Fibroblast of skin of right quadriceps (primary cell): Measurements from ENCODE around the gene NIPSNAP3A.

Experiments
- DNase-seq: peaks from one replicate; pipeline ENCODE4 v3.0.0-alpha.2; 2013

NIPSNAP3A gene

GRCh38 chr9:104774831-104775573 lies 27.5 kb downstream of the NIPSNAP3A start:
- DNase-seq = no peak

GRCh38 chr9:104775574-104775936 lies 28.1 kb downstream of the NIPSNAP3A start:
- no peak for DNase-seq

- DNase-seq = no peak
Observed at GRCh38 chr9:104775976-104776375, 28.5 kb downstream of the NIPSNAP3A start.

DNA sequence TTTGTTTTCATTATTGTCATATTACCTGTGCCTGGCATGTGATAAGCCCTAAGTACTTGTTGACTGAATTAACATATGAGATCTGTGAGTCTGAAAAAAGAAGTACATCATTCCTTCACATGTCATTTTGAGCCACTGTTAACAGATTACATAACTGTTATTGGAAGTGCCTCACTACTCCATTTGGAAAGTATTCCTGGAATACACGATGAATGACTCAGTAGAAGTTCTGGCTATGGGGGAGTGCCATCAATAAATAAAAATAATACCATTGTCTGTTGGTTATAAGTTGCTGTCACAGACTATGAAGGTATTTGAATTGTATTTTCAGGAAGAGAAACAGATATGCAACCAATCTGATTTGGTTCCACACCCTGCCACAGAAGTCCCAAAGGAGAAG lies 29.3 kb downstream of the NIPSNAP3A start:
- peak; percentile 58 for DNase-seq

DNA sequence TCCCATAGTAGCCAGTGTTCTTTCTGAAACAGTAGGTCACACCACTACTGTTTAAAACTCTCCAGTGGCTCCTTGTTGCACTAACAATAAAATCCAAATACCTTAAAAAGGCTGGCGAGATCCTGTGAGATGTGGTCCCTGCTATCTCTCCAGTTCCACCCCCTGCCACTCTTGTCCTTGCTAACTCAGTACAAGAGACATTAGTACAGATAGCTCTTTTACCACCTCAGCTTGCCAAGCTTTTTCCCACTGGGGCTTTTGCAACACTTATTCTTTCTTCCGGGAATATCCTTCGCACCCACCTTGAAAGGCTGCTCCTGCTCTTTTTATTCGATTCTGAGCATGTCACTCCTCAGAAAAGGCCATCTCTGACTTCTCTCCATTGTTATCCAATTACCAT lies 31.3 kb downstream of the NIPSNAP3A start:
- no peak for DNase-seq

- no peak for DNase-seq
Observed at GRCh38 chr9:104779334-104779733, 31.9 kb downstream of the NIPSNAP3A start.

- no peak for DNase-seq
Observed at GRCh38 chr9:104779946-104780535, 32.6 kb downstream of the NIPSNAP3A start.

DNA sequence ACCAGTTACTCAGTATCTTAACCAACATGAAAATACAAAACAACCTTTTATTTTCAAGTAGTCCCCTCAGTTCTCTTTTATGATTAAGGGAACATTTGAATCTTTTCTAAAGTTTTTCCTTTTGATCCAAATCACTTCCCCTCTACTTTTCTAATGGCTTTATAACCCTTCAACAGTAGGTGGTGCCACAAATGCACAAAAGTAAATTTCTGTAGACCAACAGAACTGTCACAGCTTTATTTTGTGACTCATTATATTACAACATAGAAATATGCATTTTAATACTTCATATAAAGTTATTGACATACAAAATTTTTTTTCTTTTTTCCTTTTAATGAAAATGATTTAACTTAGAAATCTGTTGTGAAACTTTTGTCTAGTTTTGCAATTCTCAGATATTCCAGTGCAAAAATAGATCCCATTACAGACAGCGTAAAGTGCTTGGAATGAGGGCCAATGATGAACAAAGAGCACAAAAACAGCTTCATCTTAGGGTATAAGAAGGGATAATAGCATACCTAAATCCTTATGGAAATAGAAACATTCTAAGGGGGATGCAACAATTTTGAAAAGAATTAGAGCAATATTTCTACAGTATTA lies 33.4 kb downstream of the NIPSNAP3A start:
- peak; percentile 48 for DNase-seq

- DNase-seq = no peak
Observed at GRCh38 chr9:104783588-104783987, 36.1 kb downstream of the NIPSNAP3A start.

DNA sequence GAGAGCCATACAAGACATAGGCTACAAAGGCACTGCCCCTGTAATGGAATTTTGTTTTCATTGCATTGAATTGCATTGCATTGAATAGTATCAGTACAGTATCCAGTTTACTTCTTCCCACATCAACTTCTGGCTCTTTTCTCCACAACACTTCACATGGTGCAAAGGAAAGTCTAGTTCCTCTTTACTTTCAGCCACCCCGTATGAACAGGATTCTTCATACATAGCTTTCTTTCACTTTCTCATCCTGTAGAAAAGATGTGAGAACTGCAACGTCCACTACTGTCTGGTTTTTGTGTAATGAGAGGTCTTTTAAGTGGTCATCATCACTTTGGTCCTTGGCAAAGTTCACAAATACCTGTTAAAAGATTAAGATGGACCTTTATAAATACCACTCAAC lies 36.6 kb downstream of the NIPSNAP3A start:
- no peak for DNase-seq

DNA sequence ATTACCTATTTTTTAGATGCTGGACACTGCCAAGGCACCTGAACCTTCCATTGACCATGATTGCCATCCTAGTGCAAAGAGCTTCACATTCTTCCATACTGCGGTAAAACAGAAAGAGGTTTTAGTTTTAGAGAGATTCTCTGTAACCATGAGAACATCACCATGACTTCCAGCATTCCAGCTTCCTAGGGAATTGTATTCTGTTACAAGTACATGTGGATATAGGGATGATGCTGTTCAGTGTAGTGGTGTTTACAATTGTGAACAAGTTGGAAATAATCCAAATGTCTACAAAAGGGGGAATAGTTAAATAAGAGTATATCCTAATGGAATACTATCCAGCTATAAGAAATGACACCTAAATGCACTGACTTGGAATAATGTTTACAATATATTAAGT lies 38.8 kb downstream of the NIPSNAP3A start:
- DNase-seq = no peak

- no peak for DNase-seq
Observed at GRCh38 chr9:104787306-104788015, 40.0 kb downstream of the NIPSNAP3A start.

DNA sequence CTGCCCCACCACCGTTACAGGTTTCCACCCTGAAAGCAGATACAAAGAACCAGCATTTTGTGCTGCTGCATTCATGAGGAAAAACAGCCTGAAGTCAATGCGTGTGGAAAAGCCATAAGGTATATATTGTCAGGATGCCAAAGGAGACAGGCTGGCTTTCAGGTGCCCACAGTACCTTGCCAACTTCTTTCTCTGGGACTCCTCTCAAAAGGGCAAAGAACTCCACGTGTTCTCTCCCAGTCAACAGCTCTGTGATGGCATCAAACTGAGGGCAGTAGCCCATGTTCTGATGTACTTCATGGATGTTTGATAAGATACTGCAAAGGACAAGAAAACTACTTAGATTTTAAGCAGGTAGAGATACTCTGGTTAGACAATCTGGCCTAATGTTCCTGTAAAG lies 40.8 kb downstream of the NIPSNAP3A start:
- no peak for DNase-seq

GRCh38 chr9:104794070-104794469 lies 46.6 kb downstream of the NIPSNAP3A start:
- DNase-seq = no peak

DNA sequence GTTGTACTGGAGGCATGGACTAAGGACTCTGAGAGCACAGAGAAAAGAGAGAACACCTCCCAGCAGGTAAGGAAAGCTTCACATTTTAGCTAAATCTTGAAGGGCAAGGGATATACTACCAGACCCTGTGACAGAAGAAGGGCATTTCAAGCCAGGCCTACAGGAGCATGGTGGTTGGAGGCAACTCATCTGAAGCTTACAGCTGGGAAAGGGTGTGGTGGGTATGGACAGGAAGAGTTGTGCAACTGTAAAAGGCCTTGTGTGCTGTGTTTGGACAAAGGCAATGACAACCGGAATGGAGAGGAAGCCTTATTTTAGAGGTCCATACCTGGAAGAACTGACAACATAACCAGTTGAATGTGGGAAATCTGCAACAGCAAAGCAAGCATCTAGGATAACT lies 47.6 kb downstream of the NIPSNAP3A start:
- DNase-seq = no peak

DNA sequence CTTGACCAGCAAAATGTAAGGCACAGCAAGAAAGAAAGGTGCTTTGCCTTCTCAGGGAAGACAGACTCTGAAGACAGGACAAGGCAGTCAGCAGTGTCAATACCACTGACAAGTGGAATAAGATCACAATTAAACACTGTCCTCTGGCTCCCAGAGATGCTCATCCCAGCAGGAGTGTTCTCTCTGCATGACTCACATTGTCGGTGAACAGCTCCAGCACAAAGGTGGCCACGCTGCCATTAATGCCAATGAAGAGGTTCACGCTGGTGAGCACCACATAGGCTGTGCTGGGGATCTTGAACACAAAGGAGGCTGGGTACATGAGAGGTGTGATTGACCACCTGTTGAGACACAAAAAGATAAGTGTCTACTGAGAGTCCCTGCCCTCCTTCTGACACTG lies 48.4 kb downstream of the NIPSNAP3A start:
- no peak for DNase-seq

DNA sequence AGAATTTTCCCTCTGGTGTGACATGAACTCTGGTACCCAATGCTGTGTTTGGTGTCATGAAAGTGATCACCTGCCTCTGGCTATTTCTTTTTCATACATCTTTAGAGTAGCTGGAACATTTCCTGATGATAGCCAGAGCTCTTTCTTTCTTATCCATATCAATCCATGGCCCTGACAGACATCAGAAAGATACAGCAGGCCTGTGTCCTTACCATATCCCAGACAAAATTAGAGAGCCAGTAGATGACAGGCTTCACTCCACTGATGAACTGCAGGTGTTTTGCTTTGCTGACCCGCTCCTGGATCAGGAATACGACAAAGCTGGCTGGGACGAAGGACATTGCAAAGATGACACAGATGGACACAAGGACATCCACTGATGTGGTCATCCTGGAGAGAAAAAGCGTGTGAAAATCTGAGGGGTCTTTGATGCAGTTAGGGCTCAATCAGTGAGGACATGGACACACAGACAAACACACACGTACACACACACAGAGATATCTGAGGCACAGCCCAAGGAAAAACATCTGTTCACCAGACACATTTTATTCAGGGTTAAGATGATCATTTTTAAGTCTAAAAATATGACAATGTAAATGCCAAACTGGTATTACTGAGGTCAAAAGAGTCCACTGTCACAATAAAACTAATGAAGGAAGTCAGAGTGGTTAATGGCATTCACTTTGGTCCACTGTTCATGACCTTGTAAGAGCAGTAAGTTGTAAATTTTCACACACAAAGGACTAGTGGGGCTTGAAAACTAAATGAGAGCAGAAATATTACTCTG lies 50.9 kb downstream of the NIPSNAP3A start:
- DNase-seq = no peak

DNA sequence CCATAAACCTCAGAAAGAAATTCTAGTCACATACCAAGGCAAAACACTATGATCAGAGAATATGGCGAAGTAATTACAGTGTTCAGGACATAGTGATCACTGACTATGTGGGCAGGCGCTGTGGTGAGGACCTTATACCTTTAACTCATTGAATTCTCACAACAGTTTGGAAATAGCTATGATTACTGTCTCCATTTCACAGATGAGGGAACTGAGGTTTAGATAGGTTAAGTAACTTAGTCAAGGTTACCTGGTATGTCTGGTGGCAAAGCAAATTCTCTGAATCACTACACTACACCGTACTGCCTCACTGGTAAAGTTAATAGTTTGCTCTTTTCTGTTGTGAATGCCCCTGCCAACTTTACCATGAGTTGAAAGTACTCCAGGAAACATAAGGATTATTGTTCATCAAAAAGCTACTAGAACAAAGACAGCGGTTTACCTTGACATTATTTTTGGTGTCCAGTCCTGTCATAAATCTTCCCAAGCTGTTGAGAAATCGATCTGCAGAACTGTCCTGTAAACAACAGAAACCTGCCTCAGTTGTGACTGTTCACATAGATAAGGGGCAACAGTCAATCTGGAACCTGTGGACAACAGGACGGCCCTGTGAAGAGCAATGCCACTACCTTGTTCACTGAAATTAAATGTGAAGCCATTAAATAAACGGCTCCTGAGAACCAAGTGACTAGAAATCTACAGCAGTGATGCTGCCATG lies 52.7 kb downstream of the NIPSNAP3A start:
- no peak for DNase-seq

DNA sequence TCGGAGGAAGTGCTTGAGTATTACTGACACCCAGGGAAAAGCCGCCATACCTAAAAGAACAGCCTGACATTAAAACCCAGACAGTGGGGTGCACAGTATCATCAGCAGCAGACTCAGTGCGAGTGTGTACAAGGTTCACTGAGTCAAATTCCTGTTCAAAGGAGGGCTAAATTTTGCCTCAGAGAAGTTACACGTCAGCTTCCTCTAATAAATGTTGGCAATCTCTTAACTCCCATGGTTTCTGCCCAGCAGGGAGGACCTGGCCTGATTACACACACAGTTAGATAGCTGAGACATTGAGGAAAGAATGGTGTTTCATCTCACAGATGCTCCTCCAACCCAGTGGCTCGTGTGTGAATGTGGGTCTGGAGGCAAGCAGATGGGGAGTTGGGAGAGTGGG lies 54.6 kb downstream of the NIPSNAP3A start:
- DNase-seq = no peak

- no peak for DNase-seq
Observed at GRCh38 chr9:104802906-104803305, 55.4 kb downstream of the NIPSNAP3A start.

GRCh38 chr9:104805441-104805840 lies 58.0 kb downstream of the NIPSNAP3A start:
- no peak for DNase-seq

GRCh38 chr9:104808035-104808614 lies 60.6 kb downstream of the NIPSNAP3A start:
- peak; percentile 60 for DNase-seq
